A673 (cell line): ENCODE measurements around the gene BRSK2.

Experiments
- CTCF ChIP-seq: fragments of 300-800, 200-600 bp; sonication (generic); conservative IDR thresholded peaks from 2 replicates; pipeline ENCODE4 v1.5.1; 2017; ENCODE audit warnings: low read depth, mild to moderate bottlenecking, antibody characterized with exemption, low read length, moderate library complexity, mixed read lengths
- EZH2 ChIP-seq: fragments of 200-600 bp; sonication (generic); IDR thresholded peaks from 2 replicates; pipeline ENCODE4 v1.6.1; 2017; ENCODE audit warnings: borderline replicate concordance, low read depth, mild to moderate bottlenecking, mixed read lengths, antibody characterized with exemption, low read length; ENCODE audit not compliant: poor library complexity, severe bottlenecking

DNA sequence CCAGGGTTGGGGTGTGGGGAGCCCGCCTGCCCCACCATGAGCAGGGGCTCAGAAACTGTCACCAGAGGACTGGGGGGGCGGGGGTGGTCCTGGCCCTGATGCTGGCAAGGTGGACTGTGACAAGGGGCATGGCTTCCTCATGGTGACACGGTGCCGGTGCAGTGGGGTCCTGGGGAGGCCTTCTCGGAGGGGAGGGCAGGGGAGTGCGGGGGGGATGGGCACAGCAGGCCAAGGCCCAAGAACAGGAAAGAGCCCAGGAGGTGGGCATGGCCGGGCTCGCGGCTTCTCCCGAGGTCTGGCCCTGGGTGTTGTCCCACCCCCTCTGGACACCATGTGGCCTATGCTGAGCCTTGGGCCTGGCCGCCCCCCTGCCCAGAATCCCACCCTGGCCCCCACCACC, 49.6 kb downstream of the BRSK2 start:
- TF ChIP-seq CTCF (no peak), EZH2 (no peak)
